GM12801 (cell line): Measurements from ENCODE around the gene ZNF30.

ENCODE experiments used
- TF ChIP-seq, protein P1 (sequence below): IDR thresholded peaks from one replicate; pipeline ENCODE4 v1.5.1; 2011; ENCODE audit warnings: control low read depth; ENCODE audit not compliant: insufficient read length; ENCODE audit errors: extremely low read depth

Gene ZNF30

DNA sequence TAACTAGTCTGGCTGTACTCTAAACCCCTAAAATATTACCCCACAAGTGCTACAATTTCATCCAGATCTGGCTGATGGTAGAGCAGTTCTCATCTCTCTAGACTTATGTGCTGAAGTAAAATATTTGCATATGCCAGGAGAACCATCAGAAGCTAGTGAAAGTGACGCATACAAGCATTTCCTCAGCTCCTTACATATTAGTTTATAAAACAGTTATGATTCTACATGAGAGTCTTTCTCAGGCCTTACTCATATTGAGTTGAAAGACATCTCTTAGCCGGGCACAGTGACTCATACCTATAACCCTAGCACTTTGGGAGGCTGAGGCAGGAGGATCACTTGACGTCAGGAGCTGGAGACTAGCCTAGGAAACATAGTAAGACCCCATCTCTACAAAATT, 15.9 kb upstream of the ZNF30 start:
- TF ChIP-seq, protein P1, sequence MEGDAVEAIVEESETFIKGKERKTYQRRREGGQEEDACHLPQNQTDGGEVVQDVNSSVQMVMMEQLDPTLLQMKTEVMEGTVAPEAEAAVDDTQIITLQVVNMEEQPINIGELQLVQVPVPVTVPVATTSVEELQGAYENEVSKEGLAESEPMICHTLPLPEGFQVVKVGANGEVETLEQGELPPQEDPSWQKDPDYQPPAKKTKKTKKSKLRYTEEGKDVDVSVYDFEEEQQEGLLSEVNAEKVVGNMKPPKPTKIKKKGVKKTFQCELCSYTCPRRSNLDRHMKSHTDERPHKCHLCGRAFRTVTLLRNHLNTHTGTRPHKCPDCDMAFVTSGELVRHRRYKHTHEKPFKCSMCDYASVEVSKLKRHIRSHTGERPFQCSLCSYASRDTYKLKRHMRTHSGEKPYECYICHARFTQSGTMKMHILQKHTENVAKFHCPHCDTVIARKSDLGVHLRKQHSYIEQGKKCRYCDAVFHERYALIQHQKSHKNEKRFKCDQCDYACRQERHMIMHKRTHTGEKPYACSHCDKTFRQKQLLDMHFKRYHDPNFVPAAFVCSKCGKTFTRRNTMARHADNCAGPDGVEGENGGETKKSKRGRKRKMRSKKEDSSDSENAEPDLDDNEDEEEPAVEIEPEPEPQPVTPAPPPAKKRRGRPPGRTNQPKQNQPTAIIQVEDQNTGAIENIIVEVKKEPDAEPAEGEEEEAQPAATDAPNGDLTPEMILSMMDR: no peak

DNA sequence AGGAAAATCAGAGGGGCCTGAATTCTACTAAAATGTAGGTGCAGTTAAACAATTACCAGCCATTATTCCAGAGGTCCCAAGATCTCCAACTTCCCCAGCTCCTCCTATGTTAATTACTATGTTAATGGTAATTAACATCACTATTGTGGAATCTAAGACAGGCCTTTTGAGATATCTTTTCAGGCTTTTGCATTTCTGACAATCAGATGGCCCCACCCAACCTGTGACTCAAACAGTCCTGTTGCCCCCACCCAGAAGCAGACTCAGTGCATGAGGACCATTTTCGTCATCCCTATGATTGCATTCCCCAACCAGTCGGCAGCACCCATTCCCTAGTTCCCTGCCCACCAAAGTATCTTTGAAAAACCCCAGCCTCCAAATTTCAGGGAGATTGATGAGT, 8.5 kb upstream of the ZNF30 start:
- TF ChIP-seq, protein P1: no peak

- TF ChIP-seq, protein P1: no peak
Measured at GRCh38 chr19:34925278-34925855, 1.3 kb upstream of the ZNF30 start.

DNA sequence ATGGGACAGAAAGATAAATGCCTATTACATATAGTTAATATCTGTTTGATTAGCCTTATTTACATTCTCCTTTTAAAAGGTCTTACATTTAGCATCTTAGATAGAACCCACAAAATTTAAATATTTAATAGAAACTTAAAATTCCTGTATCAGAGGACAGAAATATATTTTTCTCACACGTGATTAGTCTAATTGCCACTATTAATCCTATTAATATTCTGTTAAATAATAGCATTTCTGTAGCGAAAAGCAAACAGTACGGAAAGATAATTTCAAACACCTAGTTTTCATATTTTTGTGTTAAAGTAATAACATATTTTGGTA, 380 bp upstream of the ZNF30 start:
- TF ChIP-seq, protein P1: no peak

- TF ChIP-seq, protein P1: no peak
Measured at GRCh38 chr19:34932494-34932893, 5.8 kb downstream of the ZNF30 start.

DNA sequence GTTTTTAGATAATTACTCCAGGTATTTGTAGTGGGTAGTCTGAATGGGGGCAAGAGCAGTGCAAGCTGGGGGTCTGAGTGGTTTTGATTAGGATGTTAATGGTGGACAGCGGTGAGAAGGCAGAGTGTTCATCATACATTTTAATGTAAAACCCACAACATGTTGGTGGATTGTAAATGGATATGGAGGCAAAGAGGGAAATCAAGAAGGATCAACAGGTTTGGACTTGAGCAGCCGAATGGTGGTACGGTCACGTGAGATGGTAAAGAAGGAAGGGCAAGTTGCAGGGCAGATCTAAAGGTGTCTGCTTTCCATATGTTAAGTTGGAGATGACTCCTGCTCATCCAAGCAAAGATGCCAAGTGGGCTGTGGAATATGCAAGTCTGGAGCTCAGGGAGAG, 9.5 kb downstream of the ZNF30 start:
- TF ChIP-seq, protein P1: no peak

- TF ChIP-seq, protein P1: no peak
Measured at GRCh38 chr19:34938886-34939285, 12.2 kb downstream of the ZNF30 start.

- TF ChIP-seq, protein P1: no peak
Measured at GRCh38 chr19:34943861-34944573, 17.3 kb downstream of the ZNF30 start.
